Parathyroid adenoma (tissue), 2 donors: ENCODE measurements around the gene TRDN.
A peak's percentile ranks its signal among the peaks of the same experiment; 100 is the strongest.

Experiments used
- H2AFZ ChIP-seq: fragments of 300-600 bp; sonication (generic); one replicate; pipeline ENCODE4 v1.7.0; 2017; ENCODE audit warnings: antibody characterized with exemption, mild to moderate bottlenecking
- H3K27ac ChIP-seq: fragments of 300-600 bp; sonication (generic); one replicate; pipeline ENCODE4 v1.7.0; 2017
- H3K27me3 ChIP-seq: fragments of 300-600 bp; sonication (generic); one replicate; pipeline ENCODE4 v1.7.0; 2017; ENCODE audit warnings: low read length; ENCODE audit not compliant: control insufficient read depth, insufficient read depth
- H3K36me3 ChIP-seq: fragments of 300-600 bp; sonication (generic); one replicate; pipeline ENCODE4 v1.7.0; 2017; ENCODE audit warnings: low read length; ENCODE audit not compliant: control insufficient read depth, insufficient read depth
- H3K4me1 ChIP-seq: fragments of 300-600 bp; sonication (generic); one replicate; pipeline ENCODE4 v1.7.0; 2017; ENCODE audit warnings: control low read depth
- H3K4me2 ChIP-seq: fragments of 300-600 bp; sonication (generic); one replicate; pipeline ENCODE4 v1.7.0; 2017; ENCODE audit warnings: low read length
- H3K4me3 ChIP-seq: fragments of 300-600 bp; sonication (generic); one replicate; pipeline ENCODE4 v1.7.0; 2017; ENCODE audit warnings: low read depth, low read length
- H3K79me2 ChIP-seq: fragments of 300-600 bp; sonication (generic); one replicate; pipeline ENCODE4 v1.7.0; 2017; ENCODE audit warnings: control low read depth
- H3K9ac ChIP-seq: fragments of 300-600 bp; sonication (generic); one replicate; pipeline ENCODE4 v1.7.0; 2017; ENCODE audit warnings: mild to moderate bottlenecking
- H3K9me3 ChIP-seq: fragments of 300-600 bp; sonication (generic); one replicate; pipeline ENCODE4 v1.7.0; 2017; ENCODE audit warnings: low read length; ENCODE audit not compliant: control insufficient read depth
- CTCF ChIP-seq: fragments of 300-600 bp; sonication (generic); IDR thresholded peaks from one replicate; pipeline ENCODE4 v1.7.0; 2017; ENCODE audit warnings: antibody characterized with exemption, mild to moderate bottlenecking
- donor health status: primary hyperparathyroidism.

Gene TRDN

DNA sequence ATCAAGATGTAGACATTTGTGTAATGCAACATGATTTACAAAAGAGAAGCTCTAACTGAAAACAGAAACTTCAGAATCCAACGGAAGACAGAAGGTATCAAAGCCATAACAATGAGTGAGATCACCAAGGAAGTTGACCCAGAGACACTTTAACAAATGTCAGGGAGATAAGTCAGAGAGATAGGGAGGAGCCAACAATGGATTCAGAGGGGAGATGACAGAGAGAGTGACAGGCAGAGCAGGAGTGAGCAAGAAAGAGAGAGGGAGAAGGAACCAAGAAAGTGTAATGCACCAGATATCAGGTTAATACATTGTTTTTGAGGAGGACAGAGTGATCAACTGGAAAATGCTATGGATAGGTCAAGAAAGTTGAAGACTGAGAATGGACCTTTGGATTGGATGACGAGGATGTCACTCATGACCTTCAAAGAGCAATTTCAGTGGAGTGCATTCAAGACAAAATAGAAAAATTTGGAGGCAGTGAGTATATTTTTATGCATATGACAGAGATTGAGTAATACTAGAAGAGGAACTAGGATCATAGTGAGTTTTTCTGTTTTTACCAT is 86.6 kb downstream of the TRDN start:
- H3K4me1 ChIP-seq, result peaks cover 10% of the 10 kb centered on the region
- no peak overlapping the region for H3K27ac ChIP-seq
- peak overlapping the region; percentile 26 for H2AFZ ChIP-seq
- no peak overlapping the region for H3K4me3 ChIP-seq
- no peak overlapping the region for H3K4me2 ChIP-seq
- no peaks in the 10 kb centered on the region for H3K36me3 ChIP-seq
- H3K9ac ChIP-seq, result no peak overlapping the region
- no peaks in the 10 kb centered on the region for H3K9me3 ChIP-seq
- TF ChIP-seq CTCF, result no peak
- H3K79me2 ChIP-seq, result no peaks in the 10 kb centered on the region
- no peaks in the 10 kb centered on the region for H3K27me3 ChIP-seq

DNA sequence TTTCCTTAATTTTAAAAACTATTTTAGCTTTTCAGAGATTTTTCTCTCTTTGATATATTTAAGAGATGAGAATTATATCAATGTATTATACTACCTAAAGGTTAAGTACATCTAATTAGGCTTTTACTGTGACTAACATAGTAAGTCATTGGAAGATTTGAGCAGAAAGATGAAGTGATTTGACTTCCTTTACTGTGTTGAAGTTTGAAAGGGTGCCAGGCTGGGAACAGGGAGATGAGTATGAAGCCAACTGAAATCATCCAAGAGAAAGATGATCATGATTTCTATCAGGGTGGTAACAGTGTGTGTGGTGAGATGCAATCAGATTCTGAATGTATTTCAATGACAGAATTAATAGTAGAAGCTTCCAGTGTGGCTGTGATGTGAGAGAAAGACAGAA is 87.3 kb downstream of the TRDN start:
- no peaks in the 10 kb centered on the region for H3K9me3 ChIP-seq
- H3K4me3 ChIP-seq, result no peak overlapping the region
- H3K36me3 ChIP-seq, result no peaks in the 10 kb centered on the region
- H2AFZ ChIP-seq, result peak overlapping the region; percentile 5
- H3K4me1 ChIP-seq, result peaks cover 10% of the 10 kb centered on the region
- H3K27ac ChIP-seq, result no peak overlapping the region
- H3K9ac ChIP-seq, result no peak overlapping the region
- no peaks in the 10 kb centered on the region for H3K27me3 ChIP-seq
- TF ChIP-seq CTCF, result no peak
- no peak overlapping the region for H3K4me2 ChIP-seq
- H3K79me2 ChIP-seq, result no peaks in the 10 kb centered on the region

DNA sequence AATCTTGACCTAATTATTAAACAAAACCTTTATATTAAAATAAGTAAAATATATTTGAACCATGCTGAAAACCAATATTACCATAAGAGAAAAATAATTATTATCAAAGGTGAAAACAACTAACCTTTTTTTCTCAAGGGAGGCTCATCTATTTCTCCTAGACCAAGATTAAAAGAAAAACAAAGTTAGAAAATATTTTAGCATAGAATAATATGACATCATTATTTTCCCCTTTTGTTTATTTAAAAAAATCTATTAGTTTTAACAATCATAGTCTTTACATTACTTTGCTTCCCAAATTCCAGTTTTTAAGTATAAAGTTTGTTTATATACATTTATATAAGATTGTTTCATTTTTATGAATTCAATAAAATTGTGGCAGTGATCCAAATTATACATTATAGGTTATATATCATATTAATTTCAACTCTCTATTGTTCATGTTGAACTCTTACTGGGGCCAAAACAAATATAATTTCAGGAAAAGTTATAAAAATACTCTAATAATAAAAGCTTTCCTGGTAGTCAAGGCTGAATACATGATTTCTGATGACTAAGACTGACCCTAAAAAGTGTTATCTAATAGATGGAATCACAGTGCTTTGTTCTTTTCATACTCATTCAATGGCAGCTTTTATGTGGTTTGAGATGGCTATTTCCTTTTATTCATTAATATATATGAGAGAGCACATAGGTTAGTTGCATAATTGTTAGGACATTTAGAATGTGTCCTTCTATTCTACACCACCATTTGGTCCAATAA is 89.4 kb downstream of the TRDN start:
- TF ChIP-seq CTCF, result no peak
- no peaks in the 10 kb centered on the region for H3K9me3 ChIP-seq
- no peak overlapping the region for H3K4me2 ChIP-seq
- no peak overlapping the region for H2AFZ ChIP-seq
- H3K36me3 ChIP-seq, result no peaks in the 10 kb centered on the region
- no peaks in the 10 kb centered on the region for H3K27me3 ChIP-seq
- no peak overlapping the region for H3K9ac ChIP-seq
- H3K27ac ChIP-seq, result no peak overlapping the region
- H3K79me2 ChIP-seq, result no peaks in the 10 kb centered on the region
- no peak overlapping the region for H3K4me3 ChIP-seq
- H3K4me1 ChIP-seq, result peaks cover 10% of the 10 kb centered on the region

DNA sequence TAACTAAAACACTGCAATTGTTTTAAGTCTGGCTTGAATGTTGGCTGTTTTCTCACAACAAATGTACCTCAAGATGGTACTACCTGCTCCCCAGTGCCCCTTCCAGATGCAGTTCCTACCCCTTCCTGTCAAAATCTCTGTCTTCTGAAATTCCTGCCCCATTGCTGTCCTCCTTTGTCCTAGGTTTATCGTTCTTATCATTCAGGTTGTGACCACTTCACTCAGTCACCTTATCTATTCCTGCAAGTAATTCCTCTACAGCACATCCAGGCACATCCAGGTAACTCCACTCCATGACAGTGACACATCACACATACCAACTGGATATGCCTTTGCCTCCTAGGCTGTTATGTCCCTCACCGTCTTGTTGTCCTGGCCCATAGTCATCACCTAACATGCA is 90.2 kb downstream of the TRDN start:
- Histone ChIP-seq H3K9ac (no peak overlapping the region), H3K4me3 (no peak overlapping the region), H3K79me2 (no peaks in the 10 kb centered on the region), H3K36me3 (no peaks in the 10 kb centered on the region), H3K27ac (no peak overlapping the region), H3K4me2 (no peak overlapping the region), H3K9me3 (no peaks in the 10 kb centered on the region), H2AFZ (peak overlapping the region; percentile 23), H3K4me1 (peaks cover 3% of the 10 kb centered on the region), H3K27me3 (no peaks in the 10 kb centered on the region)
- no peak for TF ChIP-seq CTCF

GRCh38 chr6:123541462-123541861 is 95.3 kb downstream of the TRDN start:
- Histone ChIP-seq H3K9ac (no peak overlapping the region), H3K27ac (no peak overlapping the region), H3K4me2 (no peak overlapping the region), H3K36me3 (no peaks in the 10 kb centered on the region), H3K4me1 (peaks cover 4% of the 10 kb centered on the region), H3K4me3 (no peak overlapping the region), H3K27me3 (no peaks in the 10 kb centered on the region), H2AFZ (peak overlapping the region; percentile 18), H3K79me2 (no peaks in the 10 kb centered on the region), H3K9me3 (no peaks in the 10 kb centered on the region)
- no peak for TF ChIP-seq CTCF
